Nephron (organoid): ENCODE results near the gene CYP2F1.
"Not testable (repeated sequence)": the region's sequence is repeated elsewhere in the genome, so short reads cannot be mapped to it uniquely, and the experiment has no call there.

Experiments
- H3K27ac Mint-ChIP-seq, 3 experiments: 2 replicates each; pipeline ENCODE4 v1.8.0; 2020; ENCODE audit warnings: mixed read lengths in 3 of 3, mild to moderate bottlenecking in 2 of 3, moderate library complexity in 1 of 3
- H3K27me3 Mint-ChIP-seq: 2 replicates; pipeline ENCODE4 v1.8.0; 2021; ENCODE audit warnings: low read depth, mild to moderate bottlenecking, moderate library complexity, mixed read lengths
- H3K36me3 Mint-ChIP-seq: 2 replicates; pipeline ENCODE4 v1.8.0; 2020; ENCODE audit warnings: low read depth, mixed read lengths
- H3K4me1 Mint-ChIP-seq: 2 replicates; pipeline ENCODE4 v1.8.0; 2020; ENCODE audit warnings: mixed read lengths
- H3K4me3 Mint-ChIP-seq, 3 experiments: 2 replicates each; pipeline ENCODE4 v1.8.0; 2020; ENCODE audit warnings: mild to moderate bottlenecking in 3 of 3, mixed read lengths in 3 of 3, moderate library complexity in 2 of 3
- H3K9me3 Mint-ChIP-seq: 2 replicates; pipeline ENCODE4 v1.8.0; 2020; ENCODE audit warnings: mixed read lengths
- TF ChIP-seq, protein P1 (sequence below), 3 experiments: fragments of 200-600 bp; sonication (generic); IDR thresholded peaks; one replicate each; pipeline ENCODE4 v1.5.0; 2021; ENCODE audit warnings: antibody characterized with exemption in 3 of 3; ENCODE audit not compliant: unreplicated experiment in 3 of 3

CYP2F1 gene

GRCh38 chr19:41123716-41124294 is 9.6 kb downstream of the CYP2F1 start:
- peaks cover 7% of the 10 kb centered on the region for H3K4me1 Mint-ChIP-seq
- H3K4me3 Mint-ChIP-seq: no peak overlapping the region
- peaks cover 15% of the 10 kb centered on the region for H3K27me3 Mint-ChIP-seq
- H3K36me3 Mint-ChIP-seq: no peaks in the 10 kb centered on the region
- TF ChIP-seq, protein P1, sequence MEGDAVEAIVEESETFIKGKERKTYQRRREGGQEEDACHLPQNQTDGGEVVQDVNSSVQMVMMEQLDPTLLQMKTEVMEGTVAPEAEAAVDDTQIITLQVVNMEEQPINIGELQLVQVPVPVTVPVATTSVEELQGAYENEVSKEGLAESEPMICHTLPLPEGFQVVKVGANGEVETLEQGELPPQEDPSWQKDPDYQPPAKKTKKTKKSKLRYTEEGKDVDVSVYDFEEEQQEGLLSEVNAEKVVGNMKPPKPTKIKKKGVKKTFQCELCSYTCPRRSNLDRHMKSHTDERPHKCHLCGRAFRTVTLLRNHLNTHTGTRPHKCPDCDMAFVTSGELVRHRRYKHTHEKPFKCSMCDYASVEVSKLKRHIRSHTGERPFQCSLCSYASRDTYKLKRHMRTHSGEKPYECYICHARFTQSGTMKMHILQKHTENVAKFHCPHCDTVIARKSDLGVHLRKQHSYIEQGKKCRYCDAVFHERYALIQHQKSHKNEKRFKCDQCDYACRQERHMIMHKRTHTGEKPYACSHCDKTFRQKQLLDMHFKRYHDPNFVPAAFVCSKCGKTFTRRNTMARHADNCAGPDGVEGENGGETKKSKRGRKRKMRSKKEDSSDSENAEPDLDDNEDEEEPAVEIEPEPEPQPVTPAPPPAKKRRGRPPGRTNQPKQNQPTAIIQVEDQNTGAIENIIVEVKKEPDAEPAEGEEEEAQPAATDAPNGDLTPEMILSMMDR (IDR thresholded peaks at IDR 0.05; ENCODE audit: unreplicated experiment in 3 of 3): no peak
- no peaks in the 10 kb centered on the region for H3K9me3 Mint-ChIP-seq
- no peak overlapping the region for H3K27ac Mint-ChIP-seq

GRCh38 chr19:41126765-41127203 is 12.6 kb downstream of the CYP2F1 start:
- peaks cover 25% of the 10 kb centered on the region for H3K27me3 Mint-ChIP-seq
- TF ChIP-seq, protein P1 (IDR thresholded peaks at IDR 0.05; ENCODE audit: unreplicated experiment in 3 of 3): peak; percentile 52 to 70 (median 60)
- not testable (repeated sequence) for H3K9me3 Mint-ChIP-seq, H3K4me3 Mint-ChIP-seq, H3K4me1 Mint-ChIP-seq, H3K27ac Mint-ChIP-seq, H3K36me3 Mint-ChIP-seq

DNA sequence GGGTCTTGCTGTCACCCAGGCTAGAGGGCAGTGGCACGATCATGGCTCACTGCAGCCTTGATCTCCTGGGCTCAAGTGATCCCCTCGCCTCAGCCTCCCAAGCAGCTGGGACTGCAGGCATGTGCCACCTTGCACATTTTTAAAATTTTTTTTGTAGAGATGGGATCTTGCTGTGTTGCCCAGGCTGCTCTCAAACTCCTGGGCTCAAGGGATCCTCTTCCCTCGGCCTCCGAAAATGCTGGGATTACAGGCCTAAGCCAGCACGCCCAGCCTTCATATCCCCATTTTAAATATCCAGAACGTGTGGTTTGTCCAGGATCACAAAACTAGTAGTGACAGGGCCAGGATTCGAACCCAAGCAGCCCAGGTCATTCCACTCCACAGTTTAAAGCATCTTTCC is 13.1 kb downstream of the CYP2F1 start:
- H3K4me1 Mint-ChIP-seq, H3K4me3 Mint-ChIP-seq, H3K9me3 Mint-ChIP-seq, H3K36me3 Mint-ChIP-seq: not testable (repeated sequence)
- peak overlapping the region in 1 of 3 experiments; percentile 17 for H3K27ac Mint-ChIP-seq
- H3K27me3 Mint-ChIP-seq: peaks cover 31% of the 10 kb centered on the region

DNA sequence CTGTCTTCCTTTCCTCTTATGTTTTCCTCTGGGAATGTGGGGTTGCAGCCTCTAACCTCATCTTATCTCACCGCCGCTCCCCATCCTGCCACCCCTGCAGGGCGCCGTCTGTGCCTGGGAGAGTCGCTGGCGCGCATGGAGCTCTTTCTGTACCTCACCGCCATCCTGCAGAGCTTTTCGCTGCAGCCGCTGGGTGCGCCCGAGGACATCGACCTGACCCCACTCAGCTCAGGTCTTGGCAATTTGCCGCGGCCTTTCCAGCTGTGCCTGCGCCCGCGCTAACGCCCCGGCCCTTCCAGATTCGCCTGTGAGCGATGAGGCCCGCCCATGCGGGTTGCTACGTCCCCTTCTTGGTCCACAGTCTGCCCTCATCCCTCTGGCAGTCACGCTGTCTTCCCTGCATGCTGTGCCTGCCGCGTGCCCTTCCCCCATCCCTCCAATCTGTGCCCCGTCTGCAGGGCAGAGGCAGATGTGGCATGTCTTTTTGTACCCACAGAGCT is 13.6 kb downstream of the CYP2F1 start:
- Mint-ChIP-seq H3K27ac (peak overlapping the region in 1 of 3 experiments; percentile 17), H3K4me3 (peak overlapping the region; percentile 44 to 57 (median 52)), H3K27me3 (peaks cover 35% of the 10 kb centered on the region)
- TF ChIP-seq, protein P1 (IDR thresholded peaks at IDR 0.05; ENCODE audit: unreplicated experiment in 3 of 3): peak; percentile 33 to 47 (median 42)
- not testable (repeated sequence) for H3K4me1 Mint-ChIP-seq, H3K36me3 Mint-ChIP-seq, H3K9me3 Mint-ChIP-seq

GRCh38 chr19:41128692-41129091 is 14.5 kb downstream of the CYP2F1 start:
- peaks cover 7% of the 10 kb centered on the region for H3K4me1 Mint-ChIP-seq
- H3K27me3 Mint-ChIP-seq: peaks cover 40% of the 10 kb centered on the region
- no peak overlapping the region for H3K4me3 Mint-ChIP-seq
- H3K27ac Mint-ChIP-seq: no peak overlapping the region
- TF ChIP-seq, protein P1 (IDR thresholded peaks at IDR 0.05; ENCODE audit: unreplicated experiment in 3 of 3): no peak
- H3K36me3 Mint-ChIP-seq: no peaks in the 10 kb centered on the region
- H3K9me3 Mint-ChIP-seq: peaks cover 3% of the 10 kb centered on the region

DNA sequence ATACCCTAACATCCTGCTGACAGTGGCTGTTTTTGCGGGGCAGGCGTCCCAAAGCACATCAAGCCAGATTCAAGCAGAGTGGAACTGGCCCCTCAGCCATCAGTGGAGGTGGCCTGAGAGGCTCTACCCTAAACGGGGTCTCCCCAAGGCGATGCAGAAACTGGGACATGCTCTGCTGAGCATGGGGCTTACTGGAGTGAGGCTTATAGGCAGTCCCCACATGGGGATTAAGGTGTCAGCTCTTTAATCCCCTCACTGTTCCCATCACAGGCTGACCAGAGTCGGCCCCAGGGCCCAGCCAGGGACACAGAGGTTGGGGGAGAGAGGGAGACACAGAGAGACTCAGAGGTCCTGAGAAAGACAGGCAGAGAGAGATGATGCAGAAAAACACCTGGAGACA is 17.0 kb downstream of the CYP2F1 start:
- Mint-ChIP-seq H3K9me3 (peaks cover 3% of the 10 kb centered on the region), H3K36me3 (no peaks in the 10 kb centered on the region), H3K27me3 (peaks cover 52% of the 10 kb centered on the region), H3K4me3 (no peak overlapping the region), H3K27ac (no peak overlapping the region), H3K4me1 (peaks cover 7% of the 10 kb centered on the region)
- TF ChIP-seq, protein P1 (IDR thresholded peaks at IDR 0.05; ENCODE audit: unreplicated experiment in 3 of 3): no peak
